ENCODE results near the gene ZBTB18.
A peak's percentile ranks its signal among the peaks of the same experiment; 100 is the strongest.

ZBTB18 gene

DNA sequence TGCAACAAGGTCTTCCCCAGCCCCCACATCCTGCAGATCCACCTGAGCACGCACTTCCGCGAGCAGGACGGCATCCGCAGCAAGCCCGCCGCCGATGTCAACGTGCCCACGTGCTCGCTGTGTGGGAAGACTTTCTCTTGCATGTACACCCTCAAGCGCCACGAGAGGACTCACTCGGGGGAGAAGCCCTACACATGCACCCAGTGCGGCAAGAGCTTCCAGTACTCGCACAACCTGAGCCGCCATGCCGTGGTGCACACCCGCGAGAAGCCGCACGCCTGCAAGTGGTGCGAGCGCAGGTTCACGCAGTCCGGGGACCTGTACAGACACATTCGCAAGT, 3.8 kb downstream of the ZBTB18 start:
- Histone ChIP-seq H4K91ac (ENCODE audit: low read length) (no peak overlapping the region), H3K79me1 (replicated peaks; ENCODE audit: low read length, poor library complexity, severe bottlenecking) (peaks cover 19% of the 10 kb centered on the region), H2BK5ac (ENCODE audit: low read depth, low read length, poor library complexity, severe bottlenecking) (no peak overlapping the region), H3K4me2 (ENCODE audit: low read length, poor library complexity, severe bottlenecking) (no peak overlapping the region), H3K9me3 (ENCODE audit: control insufficient read depth, low read length) (no peaks in the 10 kb centered on the region), H2BK15ac (ENCODE audit: low read depth, poor library complexity, severe bottlenecking) (no peak overlapping the region), H3K4me3 (ENCODE audit: insufficient read depth in 1 of 2, low read depth in 1 of 2, low read length in 2 of 2) (no peak overlapping the region), H2BK120ac (ENCODE audit: low read depth, low read length) (no peak overlapping the region), H3K4ac (ENCODE audit: low read depth in 1 of 2, low read length in 2 of 2) (no peak overlapping the region), H3K9ac (ENCODE audit: low read length) (no peak overlapping the region), H3K4me1 (ENCODE audit: control insufficient read depth, insufficient read depth, low read depth, low read length) (peaks cover 5% of the 10 kb centered on the region), H4K8ac (ENCODE audit: low read length) (no peak overlapping the region), H2BK12ac (ENCODE audit: low read length in 2 of 2) (no peak overlapping the region), H3K27me3 (ENCODE audit: control insufficient read depth in 1 of 2, insufficient read depth in 1 of 2, low read length in 2 of 2) (no peaks in the 10 kb centered on the region), H3K14ac (ENCODE audit: low read length in 2 of 2) (no peak overlapping the region), H2AK5ac (ENCODE audit: low read length, severe bottlenecking) (no peak overlapping the region), H3K36me3 (ENCODE audit: control insufficient read depth in 1 of 2, insufficient read depth in 2 of 2, low read depth in 1 of 2, low read length in 2 of 2) (peaks cover 16 to 23% of the 10 kb centered on the region in 2 experiments), H3K18ac (ENCODE audit: low read depth in 1 of 2, low read length in 2 of 2) (no peak overlapping the region), H3K23ac (ENCODE audit: low read length in 2 of 2) (no peak overlapping the region), H2AFZ (ENCODE audit: low read depth, low read length) (no peak overlapping the region), H3K27ac (ENCODE audit: low read length, poor library complexity, severe bottlenecking) (no peak overlapping the region)
- DNase-seq = no peak
- WGBS = 99% methylated on average over 27 of the region's 27 CpGs

DNA sequence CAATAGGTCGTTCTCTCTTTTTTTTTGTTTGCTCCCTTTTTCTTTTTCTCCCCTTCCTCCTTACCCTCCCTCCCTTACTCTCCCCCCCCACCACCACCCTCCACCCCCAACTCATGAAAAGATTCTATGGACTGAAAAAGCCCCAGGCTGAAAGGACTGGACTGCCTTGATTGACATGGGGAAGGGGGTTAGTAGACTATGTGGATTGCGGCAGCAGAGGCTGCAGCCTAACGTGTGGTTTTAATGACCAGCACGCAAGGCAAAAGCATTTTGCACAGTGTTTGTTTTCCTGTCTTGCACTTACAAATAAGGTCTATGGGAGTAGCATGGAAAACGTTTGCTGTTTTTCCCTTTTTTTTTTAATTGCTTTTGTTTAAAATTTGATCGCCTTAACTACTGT, 5.5 kb downstream of the ZBTB18 start:
- H3K14ac ChIP-seq (ENCODE audit: low read length in 2 of 2) = no peak overlapping the region
- no peak overlapping the region for H3K27ac ChIP-seq (ENCODE audit: low read length, poor library complexity, severe bottlenecking)
- H3K18ac ChIP-seq (ENCODE audit: low read depth in 1 of 2, low read length in 2 of 2) = no peak overlapping the region
- no peak overlapping the region for H2BK12ac ChIP-seq (ENCODE audit: low read length in 2 of 2)
- H3K4ac ChIP-seq (ENCODE audit: low read depth in 1 of 2, low read length in 2 of 2) = no peak overlapping the region
- H2BK120ac ChIP-seq (ENCODE audit: low read depth, low read length) = no peak overlapping the region
- no peak overlapping the region for H2BK15ac ChIP-seq (ENCODE audit: low read depth, poor library complexity, severe bottlenecking)
- no peak overlapping the region for H2AK5ac ChIP-seq (ENCODE audit: low read length, severe bottlenecking)
- H3K27me3 ChIP-seq (ENCODE audit: control insufficient read depth in 1 of 2, insufficient read depth in 1 of 2, low read length in 2 of 2) = no peaks in the 10 kb centered on the region
- no peaks in the 10 kb centered on the region for H3K9me3 ChIP-seq (ENCODE audit: control insufficient read depth, low read length)
- H3K23ac ChIP-seq (ENCODE audit: low read length in 2 of 2) = no peak overlapping the region
- no peak overlapping the region for H3K9ac ChIP-seq (ENCODE audit: low read length)
- no peak overlapping the region for H3K4me2 ChIP-seq (ENCODE audit: low read length, poor library complexity, severe bottlenecking)
- 82% methylated on average over 4 of the region's 6 CpGs for WGBS
- H4K8ac ChIP-seq (ENCODE audit: low read length) = no peak overlapping the region
- no peak overlapping the region for H3K4me3 ChIP-seq (ENCODE audit: insufficient read depth in 1 of 2, low read depth in 1 of 2, low read length in 2 of 2)
- H3K79me1 ChIP-seq (replicated peaks; ENCODE audit: low read length, poor library complexity, severe bottlenecking) = peaks cover 19% of the 10 kb centered on the region
- no peak overlapping the region for H2AFZ ChIP-seq (ENCODE audit: low read depth, low read length)
- peaks cover 16 to 23% of the 10 kb centered on the region in 2 experiments for H3K36me3 ChIP-seq (ENCODE audit: control insufficient read depth in 1 of 2, insufficient read depth in 2 of 2, low read depth in 1 of 2, low read length in 2 of 2)
- DNase-seq = peak; percentile 18
- no peak overlapping the region for H2BK5ac ChIP-seq (ENCODE audit: low read depth, low read length, poor library complexity, severe bottlenecking)
- H4K91ac ChIP-seq (ENCODE audit: low read length) = no peak overlapping the region
- peaks cover 5% of the 10 kb centered on the region for H3K4me1 ChIP-seq (ENCODE audit: control insufficient read depth, insufficient read depth, low read depth, low read length)

DNA sequence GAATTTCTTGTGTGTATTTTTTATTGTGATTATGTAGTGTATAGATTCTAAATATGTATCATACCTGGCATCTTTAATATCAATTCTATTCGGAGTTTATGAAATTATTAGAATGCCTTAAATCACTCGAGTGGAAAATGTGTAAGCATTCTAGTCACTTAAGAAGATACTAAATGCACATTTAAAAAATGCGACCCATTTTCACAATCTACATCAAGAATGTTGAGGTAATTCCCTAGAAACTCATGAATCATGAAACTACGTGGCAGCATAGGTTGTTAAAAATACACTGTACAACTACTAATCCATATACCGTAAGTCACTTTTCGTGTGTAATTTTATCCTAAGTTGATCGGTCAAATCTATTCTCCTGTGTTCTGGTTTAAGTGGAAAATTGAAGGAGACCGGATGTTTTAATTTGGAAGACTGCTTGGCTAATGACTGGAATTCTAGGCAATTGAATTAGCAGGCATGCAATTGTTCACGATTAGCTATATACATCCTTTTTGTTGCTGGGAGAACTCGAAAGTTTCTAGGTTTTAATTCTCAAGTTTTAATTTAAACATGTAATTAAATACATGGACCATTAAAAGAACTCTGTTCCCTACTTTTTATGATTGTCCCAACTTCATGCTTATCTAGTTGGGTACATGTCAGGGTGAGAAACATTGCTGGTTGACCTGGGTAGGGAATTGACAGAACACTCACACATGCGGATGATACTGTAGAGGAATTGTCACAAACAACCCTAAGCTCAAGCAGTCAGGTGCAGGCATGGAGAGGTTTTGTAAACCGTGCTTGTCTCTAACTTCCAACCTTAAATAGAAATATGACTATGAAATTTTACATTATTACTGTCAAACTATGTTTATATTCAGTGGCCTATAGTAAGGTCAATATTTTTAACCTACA, 6.6 kb downstream of the ZBTB18 start:
- no peak overlapping the region for H2BK5ac ChIP-seq (ENCODE audit: low read depth, low read length, poor library complexity, severe bottlenecking)
- H4K91ac ChIP-seq (ENCODE audit: low read length) = no peak overlapping the region
- no peak overlapping the region for H3K27ac ChIP-seq (ENCODE audit: low read length, poor library complexity, severe bottlenecking)
- DNase-seq = no peak
- no peak overlapping the region for H3K9ac ChIP-seq (ENCODE audit: low read length)
- no peaks in the 10 kb centered on the region for H3K27me3 ChIP-seq (ENCODE audit: control insufficient read depth in 1 of 2, insufficient read depth in 1 of 2, low read length in 2 of 2)
- peaks cover 19% of the 10 kb centered on the region for H3K79me1 ChIP-seq (replicated peaks; ENCODE audit: low read length, poor library complexity, severe bottlenecking)
- no peaks in the 10 kb centered on the region for H3K9me3 ChIP-seq (ENCODE audit: control insufficient read depth, low read length)
- no peak overlapping the region for H3K18ac ChIP-seq (ENCODE audit: low read depth in 1 of 2, low read length in 2 of 2)
- peaks cover 16 to 23% of the 10 kb centered on the region in 2 experiments for H3K36me3 ChIP-seq (ENCODE audit: control insufficient read depth in 1 of 2, insufficient read depth in 2 of 2, low read depth in 1 of 2, low read length in 2 of 2)
- no peak overlapping the region for H2BK120ac ChIP-seq (ENCODE audit: low read depth, low read length)
- H2AK5ac ChIP-seq (ENCODE audit: low read length, severe bottlenecking) = no peak overlapping the region
- peaks cover 5% of the 10 kb centered on the region for H3K4me1 ChIP-seq (ENCODE audit: control insufficient read depth, insufficient read depth, low read depth, low read length)
- H3K23ac ChIP-seq (ENCODE audit: low read length in 2 of 2) = no peak overlapping the region
- no peak overlapping the region for H2AFZ ChIP-seq (ENCODE audit: low read depth, low read length)
- no peak overlapping the region for H3K14ac ChIP-seq (ENCODE audit: low read length in 2 of 2)
- no peak overlapping the region for H2BK15ac ChIP-seq (ENCODE audit: low read depth, poor library complexity, severe bottlenecking)
- 95% methylated on average over 10 of the region's 12 CpGs for WGBS
- no peak overlapping the region for H3K4me2 ChIP-seq (ENCODE audit: low read length, poor library complexity, severe bottlenecking)
- H4K8ac ChIP-seq (ENCODE audit: low read length) = no peak overlapping the region
- no peak overlapping the region for H3K4me3 ChIP-seq (ENCODE audit: insufficient read depth in 1 of 2, low read depth in 1 of 2, low read length in 2 of 2)
- H2BK12ac ChIP-seq (ENCODE audit: low read length in 2 of 2) = no peak overlapping the region
- no peak overlapping the region for H3K4ac ChIP-seq (ENCODE audit: low read depth in 1 of 2, low read length in 2 of 2)

DNA sequence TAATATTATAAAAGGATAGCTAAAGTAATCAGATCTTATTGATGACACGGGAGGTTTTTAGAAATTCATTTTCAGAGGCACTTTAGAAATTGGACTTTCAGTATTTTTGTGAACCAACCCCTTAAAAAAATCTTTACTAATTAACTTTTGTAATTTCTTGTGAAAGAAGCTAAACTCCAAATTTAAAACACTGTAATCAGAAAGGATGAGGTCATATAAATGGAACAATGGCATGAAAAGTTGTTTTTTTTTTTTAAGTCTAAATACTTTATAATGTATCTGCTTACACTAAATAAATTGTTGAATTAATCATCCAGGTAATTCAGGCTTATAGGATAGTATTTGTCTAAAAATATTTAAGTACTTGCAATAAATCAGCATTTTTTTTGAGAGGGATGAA, 9.0 kb downstream of the ZBTB18 start:
- no peaks in the 10 kb centered on the region for H3K9me3 ChIP-seq (ENCODE audit: control insufficient read depth, low read length)
- H3K18ac ChIP-seq (ENCODE audit: low read depth in 1 of 2, low read length in 2 of 2) = no peak overlapping the region
- no peak overlapping the region for H3K27ac ChIP-seq (ENCODE audit: low read length, poor library complexity, severe bottlenecking)
- H2BK12ac ChIP-seq (ENCODE audit: low read length in 2 of 2) = no peak overlapping the region
- H4K8ac ChIP-seq (ENCODE audit: low read length) = no peak overlapping the region
- no peak overlapping the region for H3K14ac ChIP-seq (ENCODE audit: low read length in 2 of 2)
- H2BK120ac ChIP-seq (ENCODE audit: low read depth, low read length) = no peak overlapping the region
- H3K27me3 ChIP-seq (ENCODE audit: control insufficient read depth in 1 of 2, insufficient read depth in 1 of 2, low read length in 2 of 2) = no peaks in the 10 kb centered on the region
- H3K23ac ChIP-seq (ENCODE audit: low read length in 2 of 2) = no peak overlapping the region
- H3K4ac ChIP-seq (ENCODE audit: low read depth in 1 of 2, low read length in 2 of 2) = no peak overlapping the region
- H3K79me1 ChIP-seq (replicated peaks; ENCODE audit: low read length, poor library complexity, severe bottlenecking) = peaks cover 5% of the 10 kb centered on the region
- DNase-seq = no peak
- H2BK15ac ChIP-seq (ENCODE audit: low read depth, poor library complexity, severe bottlenecking) = no peak overlapping the region
- no peak overlapping the region for H2BK5ac ChIP-seq (ENCODE audit: low read depth, low read length, poor library complexity, severe bottlenecking)
- no peak overlapping the region for H3K4me2 ChIP-seq (ENCODE audit: low read length, poor library complexity, severe bottlenecking)
- H3K9ac ChIP-seq (ENCODE audit: low read length) = no peak overlapping the region
- no peak overlapping the region for H4K91ac ChIP-seq (ENCODE audit: low read length)
- WGBS = no CpG with 5 or more reads among the region's 1 CpG
- peaks cover under 1 to 7% of the 10 kb centered on the region in 2 experiments for H3K36me3 ChIP-seq (ENCODE audit: control insufficient read depth in 1 of 2, insufficient read depth in 2 of 2, low read depth in 1 of 2, low read length in 2 of 2)
- H3K4me1 ChIP-seq (ENCODE audit: control insufficient read depth, insufficient read depth, low read depth, low read length) = peaks cover 3% of the 10 kb centered on the region
- no peak overlapping the region for H2AK5ac ChIP-seq (ENCODE audit: low read length, severe bottlenecking)
- H2AFZ ChIP-seq (ENCODE audit: low read depth, low read length) = no peak overlapping the region
- no peak overlapping the region for H3K4me3 ChIP-seq (ENCODE audit: insufficient read depth in 1 of 2, low read depth in 1 of 2, low read length in 2 of 2)

Data from mesenchymal stem cell (in vitro differentiated cells and primary cell).